Measurements from ENCODE around the gene LRRK1.

GRCh38 chr15:101049282-101049681 lies 130.1 kb downstream of the LRRK1 start:
- TF ChIP-seq CTCF (IDR thresholded peaks at IDR 0.05) (no peak), POLR2A (IDR thresholded peaks at IDR 0.05) (no peak)

All from thyroid gland (tissue), 4 donors.